NCI-H748 (cell line): ENCODE data around the gene MYLK.

Experiments
- DNase-seq: peaks from one replicate; lab custom pipeline; 2025; ENCODE audit not compliant: unreplicated experiment; lab: John Stamatoyannopoulos, UW

Gene MYLK

DNA sequence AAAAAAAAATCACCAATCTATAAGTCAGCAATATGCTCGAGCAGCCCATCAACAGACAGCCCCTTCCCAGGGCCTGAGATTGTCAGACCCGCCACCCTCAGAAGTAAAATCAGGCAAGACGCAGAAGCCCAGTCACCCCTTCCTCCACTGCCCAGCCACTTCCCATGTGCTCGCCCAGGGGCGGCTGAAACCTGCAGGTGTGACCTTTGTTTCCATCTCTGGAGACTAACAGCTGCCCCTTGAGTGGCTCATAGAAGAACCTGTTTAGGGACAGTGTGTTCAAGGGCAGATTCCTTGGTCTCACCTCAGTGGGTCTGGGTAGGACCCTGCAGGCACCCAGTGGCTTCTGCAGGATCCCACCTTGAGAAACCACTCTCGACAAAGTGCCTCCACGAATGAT, 105.6 kb downstream of the MYLK start:
- no peak for DNase-seq

DNA sequence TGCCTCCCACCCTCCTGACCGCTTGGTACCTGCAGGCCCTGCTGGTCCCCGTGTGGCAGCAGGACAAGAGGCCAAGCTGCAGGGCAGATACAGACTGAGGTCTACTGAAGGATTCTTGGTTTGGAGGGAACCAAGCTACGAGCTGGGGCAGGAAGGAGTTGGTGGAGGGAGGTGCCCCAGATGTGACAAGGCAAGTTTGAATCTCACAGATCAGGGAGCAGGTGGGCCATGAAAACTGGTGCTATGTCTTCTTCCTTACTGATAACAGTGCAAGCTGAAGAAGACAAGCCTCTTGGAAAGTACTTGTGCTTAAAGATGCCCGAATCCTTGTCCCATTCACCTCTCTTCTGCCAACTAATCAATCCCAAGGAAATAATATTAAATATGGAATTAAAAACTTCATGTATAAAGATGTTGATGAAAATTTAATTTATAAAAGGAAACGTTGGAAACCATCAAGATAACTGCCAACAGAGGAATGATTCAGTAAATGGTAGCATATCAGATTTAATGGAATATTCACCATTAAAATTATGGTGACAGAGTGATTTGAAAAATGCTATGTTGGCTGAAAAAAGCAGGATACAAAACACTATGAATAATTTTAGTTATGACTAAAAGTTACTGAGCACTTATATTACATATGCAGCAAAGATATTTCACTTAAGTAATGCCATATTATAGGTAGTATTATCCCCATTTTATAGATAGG, 107.9 kb downstream of the MYLK start:
- no peak for DNase-seq

DNA sequence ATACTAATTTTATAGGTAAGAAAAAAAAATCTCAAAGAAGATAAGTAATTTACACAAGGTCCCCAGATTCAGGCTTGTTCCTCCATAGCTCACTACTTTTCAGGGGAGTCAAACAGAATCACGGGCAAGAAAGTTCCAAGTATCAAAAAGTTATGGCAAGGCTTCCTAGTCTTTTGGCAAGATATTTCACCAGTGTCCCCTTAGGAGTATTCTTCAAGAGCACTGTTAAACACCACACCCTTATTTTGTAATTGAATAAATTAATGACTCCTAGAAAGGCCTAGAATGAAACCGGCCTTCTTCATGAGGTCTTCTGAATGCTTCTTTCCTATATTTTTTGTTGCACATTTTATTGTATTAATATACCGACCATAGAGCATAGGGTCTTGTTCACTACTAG, 109.7 kb downstream of the MYLK start:
- DNase-seq, result no peak

DNA sequence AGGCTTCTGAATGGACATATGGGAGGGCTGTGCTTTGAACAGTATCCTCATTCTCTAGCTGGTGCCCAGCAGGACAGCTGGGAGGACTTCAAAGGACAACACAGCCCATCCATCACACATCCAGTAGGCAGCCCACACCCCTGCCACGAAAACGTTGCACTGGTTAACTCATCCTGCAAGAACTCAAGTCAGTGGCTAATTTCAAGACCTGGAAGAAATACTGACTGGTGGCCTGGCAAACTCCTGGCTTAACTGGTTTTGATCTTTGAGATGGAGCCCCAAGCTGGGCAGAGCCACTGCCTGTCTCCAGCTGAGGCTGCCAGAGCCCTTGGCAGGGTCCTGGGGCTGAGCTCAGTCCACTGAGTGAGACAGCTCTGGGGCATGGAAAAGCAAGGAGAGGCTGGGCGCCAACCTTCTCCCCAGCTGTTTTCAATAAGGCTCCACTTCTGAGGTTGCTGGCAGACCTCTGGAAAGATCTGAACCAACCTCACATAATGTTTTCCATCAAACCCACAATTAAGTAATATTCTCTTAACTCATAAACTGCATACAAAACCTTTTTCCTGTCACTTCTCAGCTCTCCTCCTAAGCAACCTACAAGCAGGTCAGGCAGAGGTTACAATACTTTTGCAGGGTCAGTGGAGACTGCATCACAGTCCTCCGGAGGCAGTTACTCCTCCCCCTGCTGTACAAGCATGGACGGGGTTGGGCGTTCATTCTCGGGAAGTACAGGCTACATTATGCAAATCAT, 110.3 kb downstream of the MYLK start:
- no peak for DNase-seq

DNA sequence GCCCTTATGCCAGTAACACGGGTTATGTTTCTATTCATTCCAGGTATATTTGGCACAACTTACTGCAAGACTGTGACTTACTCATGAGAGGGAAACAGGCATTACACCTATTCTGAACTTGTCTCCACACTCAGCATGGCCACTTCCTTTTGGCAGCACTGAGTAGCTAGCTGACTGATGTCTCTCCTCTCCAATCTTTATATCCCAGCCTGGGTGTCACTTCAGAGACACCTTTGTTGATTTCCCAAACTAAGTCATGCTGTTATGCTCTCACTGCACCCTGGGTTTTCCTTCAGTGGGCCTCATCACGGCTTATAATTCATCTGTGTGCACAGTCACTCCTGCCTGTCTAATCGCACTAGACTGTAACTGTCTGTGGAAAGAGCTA, 114.8 kb downstream of the MYLK start:
- DNase-seq, result no peak

DNA sequence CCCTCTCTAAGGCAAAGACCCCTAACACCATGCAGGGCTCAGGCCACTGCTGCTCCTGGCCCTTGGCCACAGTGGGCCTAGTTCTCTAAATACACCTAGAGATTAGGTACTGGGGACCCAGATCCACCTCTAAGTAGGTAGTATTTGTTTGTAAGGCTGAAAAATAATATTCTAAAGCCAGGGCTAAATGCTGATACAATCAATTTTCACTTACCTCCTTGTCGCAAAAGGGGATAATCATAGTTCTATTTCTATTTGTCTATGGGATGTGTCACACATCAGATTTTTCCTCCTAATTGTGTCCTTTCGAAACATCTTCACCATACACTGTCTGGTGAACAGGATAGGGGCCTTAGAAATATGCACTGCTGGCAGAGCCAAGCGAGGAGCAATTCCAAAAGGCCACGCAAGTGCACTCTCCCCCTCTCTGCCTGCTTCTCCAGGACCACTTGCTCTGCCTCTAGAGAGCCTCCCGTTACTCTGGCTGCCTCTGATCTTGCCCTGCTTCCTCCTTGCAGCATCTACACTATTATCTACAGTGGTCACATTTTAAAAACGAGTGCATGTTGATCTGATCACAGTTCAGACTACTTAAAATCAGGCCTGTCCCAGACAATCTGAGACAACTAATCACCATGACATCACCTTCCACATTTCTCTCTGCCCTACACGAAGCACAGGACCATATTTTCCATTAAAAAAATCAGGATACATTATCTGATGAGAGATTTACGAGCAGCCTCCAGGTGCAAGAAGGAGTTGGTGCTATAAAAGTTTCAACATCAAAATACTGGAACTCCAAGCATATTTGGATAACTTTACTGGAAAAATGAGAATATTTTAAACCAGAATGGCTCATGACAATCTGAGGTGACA, 115.4 kb downstream of the MYLK start:
- no peak for DNase-seq

DNA sequence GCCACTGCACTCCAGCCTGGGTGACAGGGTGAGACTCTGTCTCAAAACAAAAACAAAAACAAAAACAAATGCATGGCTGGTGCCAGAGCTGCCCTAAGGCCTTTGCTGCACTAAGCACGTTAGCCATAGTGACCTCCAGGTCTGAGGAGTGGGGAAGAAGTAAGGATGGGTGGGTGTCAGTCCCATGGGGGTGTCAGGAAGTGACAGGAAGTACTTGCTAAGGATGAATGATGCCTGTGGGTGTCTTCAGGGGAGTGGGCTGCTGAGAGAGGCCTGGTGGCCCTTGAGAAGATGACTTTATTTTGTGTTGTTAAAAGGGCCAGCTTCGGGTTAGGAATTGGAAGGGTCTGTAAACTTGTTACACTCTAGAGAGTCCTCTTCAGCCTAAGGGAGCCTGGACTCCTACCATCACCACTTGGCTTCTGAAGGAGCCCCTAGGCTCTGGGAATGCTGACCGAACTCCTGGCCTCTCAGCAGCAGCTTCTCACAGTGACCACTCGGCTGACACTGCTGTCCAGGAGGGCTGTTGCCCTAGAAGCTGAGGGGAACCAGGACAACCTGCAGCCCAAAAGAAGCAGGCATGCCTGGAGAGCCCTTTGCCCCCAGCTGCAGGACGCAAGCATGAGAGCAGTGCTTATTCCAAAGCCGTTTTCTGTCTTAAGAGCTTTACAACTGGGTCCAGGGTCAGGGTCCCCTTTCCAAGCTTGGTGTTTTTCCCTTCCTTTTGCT, 116.4 kb downstream of the MYLK start:
- DNase-seq, result no peak

DNA sequence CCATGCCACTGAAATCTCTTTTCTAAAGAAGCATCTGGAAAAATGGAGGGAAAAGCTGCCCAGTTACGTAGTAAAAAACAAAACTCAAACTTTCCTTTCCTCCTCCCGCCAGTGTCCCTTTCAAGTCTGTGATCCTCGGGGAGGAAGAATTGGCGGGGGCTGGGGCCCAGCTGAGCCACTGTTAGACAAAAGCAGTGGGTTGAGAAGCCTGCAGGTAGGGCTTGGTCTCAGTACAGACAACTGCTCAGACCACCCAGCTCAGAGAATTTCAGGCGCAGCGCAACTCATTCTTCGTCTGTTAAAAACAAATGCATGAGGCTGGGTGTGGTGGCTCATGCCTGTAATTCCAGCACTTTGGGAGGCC, 117.1 kb downstream of the MYLK start:
- no peak for DNase-seq

DNA sequence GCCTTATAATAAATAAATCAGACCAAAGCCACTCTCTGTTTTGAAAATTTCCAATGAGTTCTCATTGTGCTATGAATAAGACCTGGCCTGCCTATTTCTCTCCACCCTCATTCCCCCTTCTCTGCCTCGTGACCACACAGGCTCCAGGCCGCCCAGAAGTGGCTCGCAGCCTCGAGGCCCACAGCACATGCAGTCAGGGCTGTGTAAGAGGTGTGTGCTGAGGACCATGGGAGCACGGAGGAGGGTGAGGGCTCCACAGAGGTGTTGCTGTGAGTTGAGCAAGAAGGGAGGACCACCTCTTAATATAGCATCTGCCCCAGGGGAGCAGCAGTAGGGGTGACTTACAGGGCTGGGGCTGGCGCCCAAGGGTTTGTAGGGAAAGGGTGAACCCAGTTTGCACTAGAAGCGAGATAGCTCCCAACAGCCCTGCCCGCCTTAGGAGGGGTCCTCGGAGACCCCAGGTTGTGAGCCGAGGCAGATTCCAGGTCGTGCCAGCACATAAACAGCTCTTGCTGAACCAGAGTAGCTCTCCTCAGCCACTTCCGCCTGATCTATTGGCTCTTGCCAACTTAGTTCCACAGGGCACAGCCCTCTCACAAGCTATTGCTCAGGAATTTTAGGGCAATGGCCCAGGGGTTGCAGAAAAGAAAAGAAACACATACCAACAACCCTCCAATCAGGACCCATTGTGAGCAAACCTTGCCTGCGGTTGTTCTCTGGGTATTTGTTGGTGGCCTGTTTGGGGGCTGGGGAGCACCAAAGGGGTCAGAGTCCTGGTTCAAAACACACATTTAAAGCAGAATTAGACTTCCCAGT, 117.7 kb downstream of the MYLK start:
- no peak for DNase-seq

DNA sequence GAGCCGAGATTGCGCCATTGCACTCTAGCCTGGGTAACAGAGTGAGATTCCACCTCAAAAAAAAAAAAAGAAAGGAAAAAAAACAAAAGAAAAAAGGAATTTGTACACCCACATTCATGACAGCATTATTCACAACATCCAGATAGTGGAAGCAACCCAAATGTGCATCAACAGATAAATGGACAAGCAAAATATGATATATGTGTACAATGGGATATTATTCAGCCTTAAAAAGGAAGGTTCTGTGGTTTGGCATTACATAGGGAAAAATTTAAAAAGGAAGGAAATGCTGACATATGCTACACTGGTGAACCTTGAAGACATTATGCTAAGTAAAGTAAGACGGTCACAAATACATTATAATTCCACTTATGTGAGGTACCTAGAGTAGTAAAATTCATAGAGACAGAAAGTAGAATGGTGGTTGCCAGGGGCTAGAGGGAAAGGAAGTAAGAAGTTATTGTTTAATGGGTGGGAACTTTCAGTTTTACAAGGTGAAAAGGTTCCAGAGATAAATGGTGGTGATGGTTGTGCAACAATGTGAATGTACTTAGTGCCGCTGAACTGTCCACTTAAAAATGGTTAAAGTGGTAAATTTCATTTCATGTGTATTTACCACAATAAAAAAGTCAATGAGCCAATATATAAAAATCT, 118.5 kb downstream of the MYLK start:
- no peak for DNase-seq

DNA sequence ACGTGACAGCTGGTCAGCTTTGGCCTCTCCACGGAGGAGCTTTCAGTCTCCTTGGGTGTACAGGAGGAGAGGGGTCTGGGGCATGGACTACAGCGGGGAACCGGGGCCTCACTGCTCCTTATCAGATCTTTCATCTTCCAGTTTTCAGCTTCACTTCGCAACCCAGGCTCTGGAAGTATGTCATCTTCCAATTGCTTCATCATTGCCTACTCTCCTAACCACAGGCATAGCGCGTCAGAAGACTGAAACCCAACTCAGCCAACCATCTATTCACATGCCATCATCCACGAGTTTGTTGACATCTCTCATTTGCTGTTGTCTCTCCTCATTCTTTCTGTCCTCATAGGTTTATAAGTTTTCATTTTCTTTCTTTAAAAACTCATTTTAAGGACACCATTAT, 119.5 kb downstream of the MYLK start:
- no peak for DNase-seq

DNA sequence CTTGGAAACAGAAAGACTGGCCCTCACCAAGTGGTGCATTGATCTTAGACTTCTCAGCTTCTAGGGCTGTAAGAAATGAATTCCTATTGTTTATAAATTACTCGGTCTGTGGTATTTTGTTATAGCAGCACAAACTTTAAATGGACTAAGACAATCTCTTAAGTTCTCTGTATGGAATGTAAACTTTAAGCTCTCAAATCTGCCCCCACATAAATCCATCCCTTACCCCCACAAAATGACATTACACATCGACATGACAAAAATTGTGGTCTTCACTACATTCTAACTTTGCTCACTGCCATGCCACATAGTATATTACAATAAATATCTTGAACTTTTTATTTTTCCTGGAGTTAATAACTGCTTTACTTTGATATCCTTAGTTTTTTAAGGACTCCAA, 121.3 kb downstream of the MYLK start:
- no peak for DNase-seq

DNA sequence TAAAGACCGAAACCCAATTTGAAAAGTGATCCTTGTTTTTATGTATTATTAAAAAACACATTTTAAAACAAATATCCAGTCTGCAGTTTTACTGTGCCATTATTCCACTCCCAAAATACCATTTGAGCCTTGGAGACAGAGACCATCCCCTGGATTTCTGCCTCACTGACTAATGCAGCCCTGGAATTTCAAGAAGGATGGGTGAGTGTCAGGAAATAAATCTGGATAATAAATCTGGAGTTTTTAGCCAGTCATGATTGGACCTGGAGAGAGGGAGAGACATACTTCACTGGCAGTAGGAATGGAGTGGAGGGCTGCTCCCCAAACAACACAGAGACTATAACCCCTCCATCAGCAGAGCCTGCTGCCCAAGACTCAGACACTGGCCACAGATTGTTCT, 123.3 kb downstream of the MYLK start:
- no peak for DNase-seq

DNA sequence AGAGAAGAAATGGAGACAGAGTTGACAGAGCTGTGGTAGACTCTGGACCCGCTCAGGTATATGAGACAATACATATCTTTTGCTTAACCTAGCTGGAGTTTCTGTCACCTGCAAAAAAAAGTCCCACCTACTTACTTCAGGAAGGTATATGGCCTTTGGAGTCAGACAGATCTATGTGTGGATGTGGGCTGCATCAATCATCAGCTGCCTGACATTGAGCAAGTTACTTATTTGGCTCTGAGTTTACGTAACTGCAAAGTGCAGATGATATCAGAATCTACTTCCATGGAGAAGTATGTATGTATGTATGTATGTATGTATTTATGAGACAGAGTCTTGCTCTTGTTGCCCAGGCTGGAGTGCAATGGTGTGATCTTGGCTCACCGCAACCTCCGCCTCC, 124.3 kb downstream of the MYLK start:
- DNase-seq, result no peak

DNA sequence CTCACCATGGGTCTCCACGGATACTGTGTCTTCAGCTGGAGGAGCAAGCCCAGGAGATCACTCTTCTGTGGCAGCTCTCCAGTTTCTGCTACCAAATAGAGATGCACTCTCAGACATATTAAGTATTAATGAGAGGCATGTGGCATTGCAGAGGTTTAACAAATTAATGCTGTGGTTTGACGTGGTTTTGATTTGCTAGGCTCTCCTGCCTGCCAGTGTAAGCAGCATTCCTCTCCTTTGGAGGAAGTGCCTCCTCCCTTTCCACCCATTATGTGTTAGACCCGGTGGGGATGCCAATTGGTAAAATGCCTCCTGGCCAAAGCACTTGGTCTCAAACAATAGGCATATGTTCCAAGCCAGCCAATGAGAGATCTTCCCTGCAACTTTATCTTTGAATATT, 124.8 kb downstream of the MYLK start:
- DNase-seq, result no peak

DNA sequence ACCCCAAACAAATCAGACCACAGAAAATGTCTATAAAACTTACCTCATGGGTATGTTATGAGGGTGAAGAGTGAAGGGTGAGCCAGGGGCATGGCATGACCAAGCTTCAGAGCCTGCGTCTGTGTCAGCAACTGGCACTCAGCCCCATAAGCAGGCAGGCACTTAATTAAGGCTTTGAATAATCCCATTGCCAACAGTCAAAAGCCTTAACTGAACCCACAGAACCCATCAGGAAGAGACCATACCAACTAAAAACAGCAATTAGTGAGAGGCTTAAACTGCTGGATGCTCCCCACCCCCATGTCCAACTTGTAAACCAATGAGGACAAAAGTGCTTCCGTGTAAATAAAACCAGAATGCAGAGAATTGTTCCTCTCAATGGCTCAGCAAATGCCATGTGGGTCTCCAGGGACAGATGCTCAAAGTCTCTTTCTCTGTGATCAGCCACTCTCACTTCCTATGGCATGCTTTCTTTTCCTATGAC, 126.0 kb downstream of the MYLK start:
- DNase-seq, result peak; percentile 87

DNA sequence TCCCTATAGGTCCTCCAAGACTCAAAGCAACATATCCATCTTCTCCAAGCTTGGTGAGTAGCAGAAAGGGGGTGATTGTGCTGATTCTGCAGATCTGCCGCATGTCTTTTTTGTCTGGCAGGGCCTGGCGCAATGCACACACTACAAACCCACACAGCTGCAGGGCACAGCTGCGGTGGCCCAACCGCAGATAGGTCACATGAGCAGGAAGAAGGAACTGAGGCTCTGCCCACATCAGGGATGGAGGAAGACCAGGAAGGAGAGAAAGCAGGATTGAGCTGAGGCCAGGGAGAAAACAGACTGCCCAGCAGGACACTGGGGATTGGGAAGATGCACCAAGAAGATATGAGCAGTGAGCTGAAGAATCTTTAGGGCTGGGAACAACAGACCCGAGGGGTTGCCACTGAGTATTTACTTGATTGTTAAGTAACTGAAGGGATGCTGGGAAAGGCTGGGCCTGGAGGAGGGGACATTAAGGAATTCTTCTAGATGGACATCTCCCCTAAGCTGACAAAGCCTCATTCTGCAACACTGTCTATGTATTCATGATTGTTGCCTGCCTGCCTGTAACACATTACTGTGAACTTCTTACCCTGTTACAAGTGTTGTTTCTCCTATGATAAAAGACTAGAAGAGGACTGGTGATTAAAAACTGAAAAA, 126.7 kb downstream of the MYLK start:
- DNase-seq, result no peak

DNA sequence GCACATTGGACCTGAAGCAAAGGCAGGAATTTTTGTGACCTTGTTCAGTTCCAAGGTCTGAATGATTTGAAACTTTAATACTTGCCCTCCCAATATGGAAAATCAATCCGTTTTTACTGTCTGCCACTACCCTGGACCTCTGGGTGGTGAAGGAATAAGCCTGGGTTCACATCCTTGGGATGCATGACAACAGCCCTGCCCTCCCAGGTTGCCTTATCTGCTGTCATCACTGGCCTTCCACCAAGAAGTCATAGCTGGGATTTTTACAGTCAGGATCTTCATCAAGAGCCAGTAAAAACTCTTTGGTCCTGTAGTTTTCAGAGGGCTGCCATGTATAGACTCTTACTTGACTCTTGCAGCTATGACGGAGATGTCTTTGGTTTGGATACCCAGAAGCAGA, 128.6 kb downstream of the MYLK start:
- DNase-seq, result no peak

DNA sequence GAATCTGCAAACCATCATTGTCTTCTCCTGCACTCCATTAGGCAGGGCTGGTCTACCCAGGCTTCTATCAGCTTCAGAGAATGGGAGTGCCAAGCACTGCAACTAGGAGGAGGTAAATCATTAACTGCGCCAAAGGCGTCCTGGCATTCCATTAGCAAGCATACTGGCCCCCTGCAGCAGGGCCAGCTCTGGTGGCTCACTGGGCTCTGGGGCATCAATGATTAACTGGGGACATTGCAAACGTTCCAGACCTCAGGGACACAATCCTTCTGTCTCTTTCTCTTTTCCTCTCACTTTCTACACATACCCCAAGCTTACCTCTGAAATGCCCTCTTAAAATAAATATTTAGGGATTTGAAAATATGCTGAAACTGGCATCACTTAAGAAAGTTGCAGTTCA, 129.0 kb downstream of the MYLK start:
- DNase-seq, result no peak
